HL-60 (cell line): ENCODE data around the gene PERCC1.

ENCODE experiments used
- DNase-seq, 2 experiments: peaks; one replicate each; pipeline ENCODE4 v3.0.0-alpha.2; 2010 to 2020; ENCODE audit warnings: low read depth in 1 of 2, low spot score in 1 of 2
- H3K27ac ChIP-seq: fragments of 250-450 bp; sonication (Bioruptor Pico); replicated peaks from 2 replicates; pipeline ENCODE4 v1.5.1; 2020; ENCODE audit warnings: mild to moderate bottlenecking, moderate library complexity
- H3K27me3 ChIP-seq: fragments of 250-450 bp; sonication (Bioruptor Pico); 2 replicates; pipeline ENCODE4 v1.5.1; 2021; ENCODE audit warnings: mild to moderate bottlenecking, moderate library complexity; ENCODE audit not compliant: insufficient read depth, poor library complexity, severe bottlenecking
- H3K4me3 ChIP-seq: replicated peaks from 2 replicates; pipeline ENCODE4 v1.5.1; 2011; ENCODE audit warnings: mild to moderate bottlenecking, control low read depth, low read length; ENCODE audit not compliant: insufficient read depth
- CTCF ChIP-seq: IDR thresholded peaks from one replicate; pipeline ENCODE4 v1.5.1; 2011; ENCODE audit warnings: low read length, control low read depth, inconsistent platforms; ENCODE audit not compliant: insufficient read depth
- GABPA ChIP-seq: IDR thresholded peaks from 2 replicates; pipeline ENCODE4 v1.6.1; 2012; ENCODE audit warnings: low read depth
- POLR2AphosphoS5 ChIP-seq: IDR thresholded peaks from 2 replicates; pipeline ENCODE4 v1.6.1; 2012; ENCODE audit warnings: low read depth
- REST ChIP-seq: IDR thresholded peaks from 2 replicates; pipeline ENCODE4 v1.6.1; 2012; ENCODE audit warnings: low read depth; ENCODE audit not compliant: insufficient replicate concordance
- SPI1 ChIP-seq: IDR thresholded peaks from 2 replicates; pipeline ENCODE4 v1.6.1; 2012; ENCODE audit warnings: low read depth, mild to moderate bottlenecking, borderline replicate concordance

PERCC1 gene

GRCh38 chr16:1457489-1458245 lies 26.8 kb downstream of the PERCC1 start:
- Histone ChIP-seq H3K4me3 (no peak overlapping the region), H3K27ac (no peak overlapping the region), H3K27me3 (no peaks in the 10 kb centered on the region)
- no peak for DNase-seq
- TF ChIP-seq GABPA: no peak
- no peak for TF ChIP-seq REST
- no peak for TF ChIP-seq SPI1
- TF ChIP-seq POLR2AphosphoS5: no peak
- TF ChIP-seq CTCF: no peak

GRCh38 chr16:1458336-1458976 lies 27.6 kb downstream of the PERCC1 start:
- Histone ChIP-seq H3K27me3 (no peaks in the 10 kb centered on the region), H3K27ac (no peak overlapping the region), H3K4me3 (no peak overlapping the region)
- no peak for TF ChIP-seq GABPA
- no peak for TF ChIP-seq CTCF
- TF ChIP-seq SPI1: no peak
- TF ChIP-seq REST: no peak
- TF ChIP-seq POLR2AphosphoS5: no peak
- no peak for DNase-seq

GRCh38 chr16:1458977-1459341 lies 28.1 kb downstream of the PERCC1 start:
- no peak for DNase-seq

More at GRCh38 chr16:1458977-1459341, 28.1 kb downstream of the PERCC1 start:
- no peak for TF ChIP-seq GABPA
- no peak for TF ChIP-seq SPI1
- TF ChIP-seq REST: no peak
- no peak for TF ChIP-seq POLR2AphosphoS5
- TF ChIP-seq CTCF: no peak
- no peak overlapping the region for H3K4me3 ChIP-seq
- H3K27ac ChIP-seq: no peak overlapping the region
- H3K27me3 ChIP-seq: no peaks in the 10 kb centered on the region
